Limb (tissue), 2 donors: ENCODE measurements around the gene NKD1.
A peak's percentile ranks its signal among the peaks of the same experiment; 100 is the strongest.
"Not testable (repeated sequence)": the region's sequence is repeated elsewhere in the genome, so short reads cannot be mapped to it uniquely, and the experiment has no call there.

Source experiments
- DNase-seq, 2 donors: peaks; one replicate each; pipeline ENCODE4 v3.0.0-alpha.2; 2016; ENCODE audit errors: extremely low spot score in 2 of 2

The NKD1 gene

GRCh38 chr16:50520451-50521245 lies 27.5 kb upstream of the NKD1 start:
- peak in 1 of 2 donors; percentile 14 for DNase-seq

- DNase-seq, result peak in 1 of 2 donors; percentile 6
Observed at GRCh38 chr16:50521246-50521900, 26.8 kb upstream of the NKD1 start.

GRCh38 chr16:50522324-50522723 lies 25.9 kb upstream of the NKD1 start:
- peak in 1 of 2 donors; percentile 2 for DNase-seq

DNA sequence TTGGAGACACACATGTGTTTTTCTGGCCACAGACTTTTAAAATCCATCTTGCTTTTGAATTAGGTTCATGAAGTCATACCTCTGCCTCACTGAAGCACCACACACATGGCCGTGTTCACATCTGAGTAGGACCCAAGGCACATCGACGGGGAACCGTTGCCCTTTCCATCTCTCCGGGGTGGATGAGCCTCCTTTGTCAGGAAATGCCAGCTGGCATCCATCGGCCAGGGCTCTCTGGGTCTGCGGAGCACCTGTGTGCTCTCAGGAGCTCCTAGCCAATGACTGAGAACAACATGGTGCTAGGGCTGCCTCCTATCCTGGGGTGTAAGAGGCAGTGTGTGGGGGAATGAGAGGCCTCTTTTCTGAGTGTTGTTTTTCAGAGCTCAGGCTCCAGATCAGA lies 24.5 kb upstream of the NKD1 start:
- DNase-seq, result peak in 1 of 2 donors; percentile 12

GRCh38 chr16:50525262-50525661 lies 22.9 kb upstream of the NKD1 start:
- DNase-seq, result no peak

DNA sequence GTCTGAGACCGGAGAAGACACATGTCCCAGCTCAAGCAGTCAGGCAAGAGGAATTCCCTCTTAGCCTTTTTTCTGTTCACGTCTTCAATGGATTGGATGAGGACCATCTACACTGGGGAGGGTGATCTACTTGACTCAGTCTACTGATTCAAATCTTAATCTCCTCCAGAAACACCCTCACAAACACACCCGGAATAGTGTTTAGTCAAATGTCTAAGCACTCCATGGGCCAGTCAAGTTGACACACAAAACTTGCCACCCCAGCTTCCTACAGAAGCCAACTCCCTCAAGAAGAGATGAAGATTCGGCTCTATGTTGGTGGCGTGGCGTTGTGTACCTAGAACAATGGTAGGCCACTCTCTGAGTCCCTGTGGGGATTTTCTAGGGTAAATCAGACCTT lies 22.5 kb upstream of the NKD1 start:
- peak in 1 of 2 donors; percentile 1 for DNase-seq

DNA sequence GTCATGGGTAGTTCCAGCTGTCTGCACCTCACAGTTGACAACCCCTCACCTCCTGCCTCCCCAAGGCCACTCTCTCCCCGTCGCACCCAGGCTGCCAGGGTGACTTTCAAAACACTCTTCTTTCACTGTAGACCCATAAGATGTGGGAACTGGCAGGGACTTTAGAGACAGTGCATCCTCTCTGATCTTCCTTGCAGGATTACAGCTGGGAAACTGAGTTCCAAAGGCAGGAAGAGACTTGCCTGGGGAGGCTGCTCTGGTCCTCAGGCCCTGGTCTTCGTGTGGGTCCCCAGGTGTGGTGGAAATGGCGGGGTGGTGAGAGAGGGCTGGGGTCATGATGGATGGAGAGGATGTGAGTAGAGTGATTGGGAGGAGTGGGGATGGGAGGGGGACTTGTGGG lies 21.9 kb upstream of the NKD1 start:
- DNase-seq, result no peak

GRCh38 chr16:50526796-50527195 lies 21.4 kb upstream of the NKD1 start:
- peak in 1 of 2 donors; percentile 17 for DNase-seq

DNA sequence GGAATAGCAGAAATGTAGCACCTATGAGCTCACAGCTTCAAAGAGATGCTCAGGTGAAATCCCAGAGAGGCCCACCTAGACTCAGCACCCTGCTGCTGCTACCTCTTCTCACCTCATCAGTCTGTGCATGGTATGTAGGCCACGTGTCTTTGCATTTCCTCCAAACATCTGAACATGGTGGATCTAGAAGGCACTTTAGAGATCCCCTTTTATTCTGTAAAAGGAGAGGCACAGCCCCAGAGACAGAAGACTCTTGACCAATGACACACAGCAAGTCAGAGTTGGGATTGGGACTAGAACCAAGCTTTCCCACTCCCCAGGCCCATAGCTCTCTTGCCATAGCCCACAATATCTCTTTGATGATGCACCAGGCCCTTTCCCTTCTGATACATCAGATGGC lies 19.4 kb upstream of the NKD1 start:
- no peak for DNase-seq

DNA sequence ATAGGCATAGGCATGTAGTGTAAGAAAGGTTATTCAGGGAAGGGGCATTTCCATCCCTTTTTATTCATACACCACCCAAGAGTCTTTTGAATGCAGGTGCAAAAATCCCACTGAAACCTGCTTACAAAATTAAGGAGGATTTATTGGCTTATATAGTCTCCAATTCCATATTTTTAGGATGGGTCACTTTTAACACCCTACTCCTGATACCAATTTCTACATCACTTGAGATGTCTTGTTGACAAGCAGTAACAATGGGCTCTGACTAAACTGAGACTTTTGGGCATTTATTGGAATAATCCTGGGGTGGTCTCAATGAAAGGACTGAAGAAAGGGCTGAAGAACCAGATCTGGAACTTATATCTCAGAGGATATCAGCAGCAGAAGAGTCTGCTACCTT lies 18.9 kb upstream of the NKD1 start:
- no peak for DNase-seq

- peak in 1 of 2 donors; percentile 27 for DNase-seq
Observed at GRCh38 chr16:50530277-50531236, 17.6 kb upstream of the NKD1 start.

DNA sequence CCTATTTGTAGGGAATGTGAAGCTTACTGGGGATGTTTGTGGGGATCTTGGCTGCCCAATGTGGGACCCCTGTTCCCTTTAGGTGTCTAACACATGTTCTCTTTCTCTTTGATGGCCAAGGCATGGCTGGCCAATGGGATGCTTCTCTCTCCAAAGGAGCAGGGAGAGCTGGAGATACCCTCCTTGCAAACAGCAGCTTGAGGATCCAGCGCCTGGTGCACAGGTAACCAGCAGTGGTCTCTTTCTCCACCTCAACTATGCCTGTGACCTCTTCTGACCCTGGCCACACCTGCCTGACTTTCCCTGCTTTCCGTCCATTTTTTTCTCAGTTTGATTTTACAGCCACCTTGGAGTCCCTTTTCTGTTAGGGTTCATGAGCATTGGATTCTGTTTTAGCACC lies 16.8 kb upstream of the NKD1 start:
- DNase-seq, result peak in 1 of 2 donors; percentile 1

DNA sequence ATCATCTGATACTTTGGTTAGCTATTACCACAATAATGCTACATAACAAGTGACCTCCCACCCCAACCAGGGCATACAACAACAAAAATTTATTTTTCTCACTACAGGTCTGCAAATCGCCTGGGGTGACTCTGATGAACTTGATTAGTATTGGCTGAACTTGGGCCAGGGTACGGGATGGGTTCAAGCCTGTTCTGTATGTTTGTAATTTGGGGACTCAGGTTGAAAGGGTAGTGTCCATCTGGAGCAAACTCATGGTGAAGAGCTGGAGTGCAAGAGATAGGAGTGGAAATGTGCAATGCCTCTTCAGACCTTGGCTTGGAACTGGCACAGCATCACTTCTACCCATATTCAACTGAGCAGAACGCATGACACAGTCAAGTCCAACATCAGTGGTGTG lies 16.3 kb upstream of the NKD1 start:
- DNase-seq, result peak in 1 of 2 donors; percentile 6

GRCh38 chr16:50532576-50532975 lies 15.6 kb upstream of the NKD1 start:
- DNase-seq, result peak in 1 of 2 donors; percentile 12

GRCh38 chr16:50533317-50533716 lies 14.9 kb upstream of the NKD1 start:
- peak in 1 of 2 donors; percentile 9 for DNase-seq

DNA sequence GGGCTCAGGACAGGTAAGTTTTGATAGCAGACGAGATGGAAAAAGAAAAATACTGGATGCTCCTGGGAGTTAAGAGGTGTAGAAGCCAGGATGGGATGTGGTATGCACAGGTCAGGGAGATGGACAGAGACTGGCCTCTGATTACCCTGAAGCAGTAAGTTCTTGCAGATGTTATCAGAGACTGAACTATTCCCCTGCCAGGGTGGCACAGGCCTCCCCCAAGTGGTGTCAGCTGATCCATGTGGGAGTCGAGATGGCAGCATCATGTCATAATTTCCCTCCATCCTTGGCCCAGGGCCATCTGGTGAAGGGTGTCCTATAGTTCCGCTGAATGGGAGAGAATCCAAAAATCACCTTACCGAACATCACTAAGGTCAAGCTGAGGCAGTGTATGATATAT lies 14.1 kb upstream of the NKD1 start:
- DNase-seq, result peak in 1 of 2 donors; percentile 3

DNA sequence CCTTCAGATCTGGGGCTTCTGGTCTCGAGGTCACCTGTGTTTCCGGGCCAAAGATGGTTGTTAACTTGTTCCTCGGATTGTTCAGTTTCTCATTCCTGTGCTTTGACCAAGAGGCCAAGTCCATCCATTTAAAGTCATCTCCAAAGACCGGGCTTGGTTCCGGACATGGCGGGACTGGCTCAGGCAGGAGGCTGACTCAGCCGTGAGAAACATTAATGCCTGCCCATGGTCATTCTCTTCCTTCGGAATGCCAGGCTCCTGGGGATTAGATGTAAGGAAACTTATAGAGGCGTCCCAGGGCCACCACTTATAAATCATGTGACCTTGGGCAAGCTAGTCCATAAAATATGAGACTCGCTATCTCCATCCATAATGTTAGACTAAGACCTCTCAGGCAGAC lies 13.6 kb upstream of the NKD1 start:
- DNase-seq, result no peak

GRCh38 chr16:50534958-50535357 lies 13.2 kb upstream of the NKD1 start:
- DNase-seq, result no peak

- no peak for DNase-seq
Observed at GRCh38 chr16:50535506-50536257, 12.5 kb upstream of the NKD1 start.

- DNase-seq, result not testable (repeated sequence)
Observed at GRCh38 chr16:50536258-50536645, 11.9 kb upstream of the NKD1 start.
